ENCODE measurements around the gene SRSF3. TPM values are rescaled to one million over a fixed set of nuclear protein-coding genes. Genes with fewer than 3 reads are reported as not detected.
"Not testable (repeated sequence)": the region's sequence is repeated elsewhere in the genome, so short reads cannot be mapped to it uniquely, and the experiment has no call there.

Gene SRSF3
- total RNA-seq, 2 experiments from 2014 or later: 550 to 556 TPM

- peaks cover 4% of the 10 kb centered on the region for H3K4me1 ChIP-seq (ENCODE audit: insufficient read depth, low read length)
- ATAC-seq (ENCODE audit: poor library complexity): no peak
These were observed 7.6 kb upstream of the SRSF3 start for GRCh38 chr6:36586606-36587005.

DNA sequence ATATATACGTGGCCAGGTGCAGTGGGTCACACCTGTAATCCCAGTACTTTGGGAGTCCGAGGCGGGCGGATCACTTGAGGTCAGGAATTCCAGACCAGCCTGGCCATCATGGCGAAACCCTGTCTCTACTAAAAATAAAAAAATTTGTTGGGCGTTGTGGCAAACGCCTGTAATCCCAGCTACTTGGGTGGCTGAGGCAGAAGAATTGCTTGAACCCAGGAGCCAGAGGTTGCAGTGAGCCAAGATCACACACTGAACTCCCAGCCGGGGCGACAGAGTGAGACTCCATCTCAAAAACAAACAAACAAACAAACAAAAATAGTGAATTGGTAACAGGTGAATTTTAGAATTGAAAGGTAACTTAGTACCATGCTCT lies 5.1 kb upstream of the SRSF3 start:
- H3K27ac ChIP-seq (ENCODE audit: low read depth in 1 of 2, low read length in 2 of 2); H3K27ac Mint-ChIP-seq; H3K36me3 Mint-ChIP-seq (ENCODE audit: low read depth); H3K27me3 Mint-ChIP-seq; ATAC-seq (ENCODE audit: poor library complexity); H3K27me3 ChIP-seq (ENCODE audit: control insufficient read depth in 1 of 2, insufficient read depth in 2 of 2, low read length in 2 of 2); H3K36me3 ChIP-seq (ENCODE audit: insufficient read depth, low read length); H3K9me3 Mint-ChIP-seq; DNase-seq; POLR2A ChIA-PET; intact Hi-C loops (cut with DNase I, micrococcal nuclease); CTCF ChIA-PET; H3K4me3 Mint-ChIP-seq; H3K9me3 ChIP-seq (ENCODE audit: control insufficient read depth in 1 of 2, insufficient read depth in 1 of 2, low read length in 2 of 2); H3K4me3 ChIP-seq (ENCODE audit: low read length): not testable (repeated sequence)
- H3K4me1 Mint-ChIP-seq (ENCODE audit: low read depth): peaks cover 21% of the 10 kb centered on the region
- H3K4me1 ChIP-seq (ENCODE audit: insufficient read depth, low read length): peaks cover 25% of the 10 kb centered on the region

More at GRCh38 chr6:36586606-36587005, 7.6 kb upstream of the SRSF3 start:
- Mint-ChIP-seq H3K9me3 (no peaks in the 10 kb centered on the region), H3K27ac (no peak overlapping the region), H3K4me3 (no peak overlapping the region), H3K36me3 (ENCODE audit: low read depth) (no peaks in the 10 kb centered on the region), H3K4me1 (ENCODE audit: low read depth) (peaks cover 6% of the 10 kb centered on the region), H3K27me3 (no peaks in the 10 kb centered on the region)
- Histone ChIP-seq H3K36me3 (ENCODE audit: insufficient read depth, low read length) (no peaks in the 10 kb centered on the region), H3K4me3 (ENCODE audit: low read length) (no peak overlapping the region), H3K27me3 (ENCODE audit: control insufficient read depth in 1 of 2, insufficient read depth in 2 of 2, low read length in 2 of 2) (no peaks in the 10 kb centered on the region), H3K27ac (ENCODE audit: low read depth in 1 of 2, low read length in 2 of 2) (no peak overlapping the region), H3K9me3 (ENCODE audit: control insufficient read depth in 1 of 2, insufficient read depth in 1 of 2, low read length in 2 of 2) (no peaks in the 10 kb centered on the region)
- intact Hi-C loops (cut with DNase I, micrococcal nuclease): no loop called here
- TF ChIP-seq, protein P1, sequence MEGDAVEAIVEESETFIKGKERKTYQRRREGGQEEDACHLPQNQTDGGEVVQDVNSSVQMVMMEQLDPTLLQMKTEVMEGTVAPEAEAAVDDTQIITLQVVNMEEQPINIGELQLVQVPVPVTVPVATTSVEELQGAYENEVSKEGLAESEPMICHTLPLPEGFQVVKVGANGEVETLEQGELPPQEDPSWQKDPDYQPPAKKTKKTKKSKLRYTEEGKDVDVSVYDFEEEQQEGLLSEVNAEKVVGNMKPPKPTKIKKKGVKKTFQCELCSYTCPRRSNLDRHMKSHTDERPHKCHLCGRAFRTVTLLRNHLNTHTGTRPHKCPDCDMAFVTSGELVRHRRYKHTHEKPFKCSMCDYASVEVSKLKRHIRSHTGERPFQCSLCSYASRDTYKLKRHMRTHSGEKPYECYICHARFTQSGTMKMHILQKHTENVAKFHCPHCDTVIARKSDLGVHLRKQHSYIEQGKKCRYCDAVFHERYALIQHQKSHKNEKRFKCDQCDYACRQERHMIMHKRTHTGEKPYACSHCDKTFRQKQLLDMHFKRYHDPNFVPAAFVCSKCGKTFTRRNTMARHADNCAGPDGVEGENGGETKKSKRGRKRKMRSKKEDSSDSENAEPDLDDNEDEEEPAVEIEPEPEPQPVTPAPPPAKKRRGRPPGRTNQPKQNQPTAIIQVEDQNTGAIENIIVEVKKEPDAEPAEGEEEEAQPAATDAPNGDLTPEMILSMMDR (IDR thresholded peaks at IDR 0.05): no peak
- ChIA-PET POLR2A (interaction anchor here (0.7 kb wide), 1 partner anchor 12 kb away, joined by 3 read pairs; no protein-coding TSS in a partner anchor), CTCF (interaction anchor here (1.0 kb wide), 1 partner anchor 52 kb away, joined by 3 read pairs; no protein-coding TSS in a partner anchor)
- DNase-seq: no peak

- H3K4me1 Mint-ChIP-seq (ENCODE audit: low read depth): peaks cover 25% of the 10 kb centered on the region
- no peaks in the 10 kb centered on the region for H3K27me3 ChIP-seq (ENCODE audit: control insufficient read depth in 1 of 2, insufficient read depth in 2 of 2, low read length in 2 of 2)
These were observed 3.9 kb upstream of the SRSF3 start for GRCh38 chr6:36590237-36590636.

More at GRCh38 chr6:36590237-36590636, 3.9 kb upstream of the SRSF3 start:
- DNase-seq: no peak
- Mint-ChIP-seq H3K4me3 (no peak overlapping the region), H3K27me3 (peaks cover 5% of the 10 kb centered on the region), H3K27ac (no peak overlapping the region), H3K36me3 (ENCODE audit: low read depth) (peaks cover 14% of the 10 kb centered on the region), H3K9me3 (no peaks in the 10 kb centered on the region)
- ATAC-seq (ENCODE audit: poor library complexity): no peak
- intact Hi-C loops (cut with DNase I, micrococcal nuclease): loop anchor here in 1 of 2 experiments (5.0 kb wide), 1 partner anchor 148 kb away; the partner anchor contains the start of genes KCTD20 and PXT1
- peaks cover under 1% of the 10 kb centered on the region for H3K36me3 ChIP-seq (ENCODE audit: insufficient read depth, low read length)
- H3K27ac ChIP-seq (ENCODE audit: low read depth in 1 of 2, low read length in 2 of 2): no peak overlapping the region
- TF ChIP-seq, protein P1 (IDR thresholded peaks at IDR 0.05): no peak
- ChIA-PET CTCF (no interaction called here), POLR2A (no interaction called here)
- H3K4me3 ChIP-seq (ENCODE audit: low read length): no peak overlapping the region
- H3K9me3 ChIP-seq (ENCODE audit: control insufficient read depth in 1 of 2, insufficient read depth in 1 of 2, low read length in 2 of 2): no peaks in the 10 kb centered on the region
- peaks cover 23% of the 10 kb centered on the region for H3K4me1 ChIP-seq (ENCODE audit: insufficient read depth, low read length)
